WTC11 (cell line): Measurements from ENCODE around the gene SECISBP2L. TPM values are rescaled to one million over a fixed set of nuclear protein-coding genes. Genes with fewer than 3 reads are reported as not detected.

Experiments used
- ATAC-seq: fragments of 200-7000 bp; cut with Tn5 transposase; 2 replicates; pipeline ENCODE4 v1.10.0; 2021; ENCODE audit warnings: mild to moderate bottlenecking, moderate library complexity
- CTCF ChIA-PET: fragments of 300-600 bp; sonication (Branson Sonifier 250); formaldehyde crosslinking; loops from one replicate; lab custom pipeline; 2021; ENCODE audit warnings: antibody characterized with exemption; lab: Charles Lee
- POLR2A ChIA-PET: fragments of 350-600 bp; sonication (Branson Sonifier 250); formaldehyde crosslinking; loops from one replicate; lab custom pipeline; 2021; ENCODE audit warnings: antibody characterized with exemption; lab: Charles Lee
- DNase-seq: peaks from one replicate; pipeline ENCODE4 v3.0.0; 2021; ENCODE audit warnings: low spot score
- H3K27ac Mint-ChIP-seq: 2 replicates; pipeline ENCODE4 v1.8.0; 2021; ENCODE audit warnings: mixed read lengths
- H3K27me3 Mint-ChIP-seq: 2 replicates; pipeline ENCODE4 v1.8.0; 2021; ENCODE audit warnings: low read depth, mild to moderate bottlenecking, moderate library complexity, mixed read lengths
- H3K36me3 Mint-ChIP-seq: 2 replicates; pipeline ENCODE4 v1.8.0; 2021; ENCODE audit warnings: mixed read lengths
- H3K4me1 Mint-ChIP-seq: 2 replicates; pipeline ENCODE4 v1.8.0; 2022; ENCODE audit warnings: mixed read lengths
- H3K4me3 Mint-ChIP-seq: 2 replicates; pipeline ENCODE4 v1.8.0; 2021; ENCODE audit warnings: mild to moderate bottlenecking, moderate library complexity, mixed read lengths
- H3K9me3 Mint-ChIP-seq: 2 replicates; pipeline ENCODE4 v1.8.0; 2021; ENCODE audit warnings: mixed read lengths
- ATF1 ChIP-seq: sonication (generic); formaldehyde crosslinking; IDR thresholded peaks from 2 replicates; pipeline ENCODE4 v1.8.1; 2023; ENCODE audit warnings: mild to moderate bottlenecking, moderate library complexity, missing genetic modification reagents
- ATF6 ChIP-seq: sonication (generic); formaldehyde crosslinking; IDR thresholded peaks from 2 replicates; pipeline ENCODE4 v1.8.1; 2023; ENCODE audit warnings: mild to moderate bottlenecking, missing genetic modification reagents
- CDX4 ChIP-seq: fragments of 250-450 bp; sonication (Bioruptor Pico); IDR thresholded peaks from 2 replicates; pipeline ENCODE4 v1.9.0; 2021; ENCODE audit warnings: moderate library complexity, mild to moderate bottlenecking, inconsistent platforms, borderline replicate concordance
- EMX1 ChIP-seq: fragments of 250-450 bp; sonication (Bioruptor Pico); IDR thresholded peaks from 2 replicates; pipeline ENCODE4 v1.8.0; 2021; ENCODE audit warnings: mild to moderate bottlenecking
- GRHL2 ChIP-seq: fragments of 250-450 bp; sonication (Bioruptor Pico); IDR thresholded peaks from 2 replicates; pipeline ENCODE4 v1.8.0; 2022; ENCODE audit warnings: mild to moderate bottlenecking, moderate library complexity; ENCODE audit not compliant: insufficient replicate concordance, severe bottlenecking
- HMGXB4 ChIP-seq: sonication (generic); formaldehyde crosslinking; IDR thresholded peaks from 2 replicates; pipeline ENCODE4 v1.8.1; 2023; ENCODE audit warnings: mild to moderate bottlenecking, moderate library complexity, missing genetic modification reagents
- KAT7 ChIP-seq: sonication (generic); formaldehyde crosslinking; IDR thresholded peaks from 2 replicates; pipeline ENCODE4 v1.8.1; 2023; ENCODE audit warnings: missing genetic modification reagents, mild to moderate bottlenecking, borderline replicate concordance
- MXD4 ChIP-seq: fragments of 250-450 bp; sonication (Bioruptor Pico); IDR thresholded peaks from 2 replicates; pipeline ENCODE4 v1.8.0; 2021; ENCODE audit warnings: mild to moderate bottlenecking, moderate library complexity, borderline replicate concordance
- NFE2L1 ChIP-seq: sonication (generic); formaldehyde crosslinking; IDR thresholded peaks from 2 replicates; pipeline ENCODE4 v1.8.1; 2023; ENCODE audit warnings: missing genetic modification reagents
- NR2C2 ChIP-seq: sonication (generic); formaldehyde crosslinking; IDR thresholded peaks from 2 replicates; pipeline ENCODE4 v1.8.0; 2022; ENCODE audit warnings: mild to moderate bottlenecking, missing genetic modification reagents
- OVOL2 ChIP-seq: fragments of 250-450 bp; sonication (Bioruptor Pico); IDR thresholded peaks from 2 replicates; pipeline ENCODE4 v1.9.0; 2021; ENCODE audit warnings: mild to moderate bottlenecking, borderline replicate concordance
- PRRX2 ChIP-seq: fragments of 250-450 bp; sonication (Bioruptor Pico); IDR thresholded peaks from 2 replicates; pipeline ENCODE4 v1.8.0; 2021; ENCODE audit warnings: mild to moderate bottlenecking
- RORB ChIP-seq: fragments of 250-450 bp; sonication (Bioruptor Pico); IDR thresholded peaks from 2 replicates; pipeline ENCODE4 v1.9.0; 2021; ENCODE audit warnings: mild to moderate bottlenecking
- SMAD3 ChIP-seq: sonication (generic); formaldehyde crosslinking; IDR thresholded peaks from 2 replicates; pipeline ENCODE4 v1.8.0; 2022; ENCODE audit warnings: missing genetic modification reagents, mild to moderate bottlenecking, borderline replicate concordance
- STAT6 ChIP-seq: sonication (generic); formaldehyde crosslinking; conservative IDR thresholded peaks from 2 replicates; pipeline ENCODE4 v1.8.1; 2023; ENCODE audit warnings: mild to moderate bottlenecking, low read depth, missing genetic modification reagents, moderate library complexity
- TP53 ChIP-seq: sonication (generic); formaldehyde crosslinking; IDR thresholded peaks from 2 replicates; pipeline ENCODE4 v1.8.1; 2023; ENCODE audit warnings: mild to moderate bottlenecking, missing genetic modification reagents
- USF1 ChIP-seq: sonication (generic); formaldehyde crosslinking; IDR thresholded peaks from 2 replicates; pipeline ENCODE4 v1.8.0; 2022; ENCODE audit warnings: mild to moderate bottlenecking, missing genetic modification reagents
- ZBTB43 ChIP-seq: sonication (generic); formaldehyde crosslinking; IDR thresholded peaks from 2 replicates; pipeline ENCODE4 v1.8.1; 2023; ENCODE audit warnings: mild to moderate bottlenecking, missing genetic modification reagents
- ZNF263 ChIP-seq: sonication (generic); formaldehyde crosslinking; IDR thresholded peaks from 2 replicates; pipeline ENCODE4 v1.8.1; 2022; ENCODE audit warnings: low read depth, mild to moderate bottlenecking, moderate library complexity, missing genetic modification reagents
- total RNA-seq: library from RNA; stranded (reverse); gene quantifications from 3 replicates; pipeline ENCODE4 v1.2.3, GENCODE V29; 2021
- TF ChIP-seq, protein P1 (sequence below): sonication (generic); formaldehyde crosslinking; IDR thresholded peaks from 2 replicates; pipeline ENCODE4 v1.8.0; 2022; ENCODE audit warnings: mild to moderate bottlenecking, missing genetic modification reagents
- TF ChIP-seq, protein P2 (sequence below): sonication (generic); formaldehyde crosslinking; IDR thresholded peaks from 2 replicates; pipeline ENCODE4 v1.8.1; 2022; ENCODE audit warnings: mild to moderate bottlenecking, moderate library complexity, missing genetic modification reagents
- TF ChIP-seq, protein P3 (sequence below): fragments of 200-600 bp; IDR thresholded peaks from 2 replicates; pipeline ENCODE4 v1.8.0; 2022; ENCODE audit warnings: antibody characterized with exemption

The SECISBP2L gene
- total RNA-seq, 1 experiment from 2014 or later = 30.4 TPM

DNA sequence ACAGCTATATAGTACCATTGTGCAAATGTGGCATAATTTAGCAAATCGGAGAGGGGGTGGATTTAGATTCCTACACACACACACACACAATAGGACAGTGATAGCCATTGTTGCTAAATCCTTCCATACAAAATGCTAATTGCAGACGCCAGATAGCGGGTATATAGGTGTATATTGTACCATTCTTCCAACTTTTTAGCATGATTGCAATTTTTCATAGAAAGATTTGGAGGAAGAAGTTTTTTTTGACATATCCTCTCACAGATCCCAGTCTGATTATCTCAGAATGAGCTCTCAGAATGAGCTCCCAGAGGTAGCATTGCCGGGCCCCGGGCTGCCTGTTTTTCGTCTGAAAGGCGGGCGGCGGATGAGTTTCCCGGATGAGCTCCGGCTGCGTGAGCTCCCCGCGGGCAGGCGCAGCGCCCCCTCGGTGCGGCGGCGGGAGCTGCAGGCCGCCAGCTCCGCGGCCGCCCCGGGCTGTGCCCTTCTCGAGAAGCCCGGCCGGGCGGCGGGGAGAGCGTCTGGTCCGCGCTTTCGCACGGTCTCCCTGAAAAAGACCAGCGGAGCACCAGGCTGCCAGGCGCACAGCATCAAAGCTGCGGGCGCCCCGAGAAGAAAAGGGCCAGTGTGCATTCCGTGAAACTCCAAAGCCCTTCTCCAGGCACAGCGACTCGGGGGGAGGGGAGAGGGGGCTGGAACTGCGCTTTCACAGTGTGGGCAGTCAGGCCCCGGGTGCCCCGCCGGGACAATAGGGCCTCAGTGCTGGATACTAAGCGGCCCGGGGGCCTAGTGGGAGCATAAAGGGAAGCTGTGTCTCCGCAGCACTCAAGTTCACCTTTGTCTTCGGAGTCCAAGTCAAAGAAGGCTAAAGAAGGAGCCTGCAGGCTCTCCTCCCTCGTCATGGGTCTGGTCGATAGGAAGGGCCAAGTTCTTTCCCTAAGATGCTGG, 70.5 kb downstream of the SECISBP2L start (continued):
- TF ChIP-seq OVOL2 (CRISPR knock-in tag) (no peak), GRHL2 (CRISPR knock-in tag) (no peak), ZNF263 (CRISPR knock-in tag) (no peak), NFE2L1 (no peak), ATF1 (CRISPR knock-in tag) (no peak), CDX4 (no peak), EMX1 (no peak), KAT7 (no peak), NR2C2 (CRISPR knock-in tag) (no peak), PRRX2 (CRISPR knock-in tag) (no peak), SMAD3 (no peak), TP53 (CRISPR knock-in tag) (no peak), RORB (CRISPR knock-in tag) (no peak), ATF6 (CRISPR knock-in tag) (no peak)
- TF ChIP-seq, protein P1, sequence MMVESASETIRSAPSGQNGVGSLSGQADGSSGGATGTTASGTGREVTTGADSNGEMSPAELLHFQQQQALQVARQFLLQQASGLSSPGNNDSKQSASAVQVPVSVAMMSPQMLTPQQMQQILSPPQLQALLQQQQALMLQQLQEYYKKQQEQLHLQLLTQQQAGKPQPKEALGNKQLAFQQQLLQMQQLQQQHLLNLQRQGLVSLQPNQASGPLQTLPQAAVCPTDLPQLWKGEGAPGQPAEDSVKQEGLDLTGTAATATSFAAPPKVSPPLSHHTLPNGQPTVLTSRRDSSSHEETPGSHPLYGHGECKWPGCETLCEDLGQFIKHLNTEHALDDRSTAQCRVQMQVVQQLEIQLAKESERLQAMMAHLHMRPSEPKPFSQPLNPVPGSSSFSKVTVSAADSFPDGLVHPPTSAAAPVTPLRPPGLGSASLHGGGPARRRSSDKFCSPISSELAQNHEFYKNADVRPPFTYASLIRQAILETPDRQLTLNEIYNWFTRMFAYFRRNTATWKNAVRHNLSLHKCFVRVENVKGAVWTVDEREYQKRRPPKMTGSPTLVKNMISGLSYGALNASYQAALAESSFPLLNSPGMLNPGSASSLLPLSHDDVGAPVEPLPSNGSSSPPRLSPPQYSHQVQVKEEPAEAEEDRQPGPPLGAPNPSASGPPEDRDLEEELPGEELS (CRISPR knock-in tag) = no peak
- TF ChIP-seq, protein P2, sequence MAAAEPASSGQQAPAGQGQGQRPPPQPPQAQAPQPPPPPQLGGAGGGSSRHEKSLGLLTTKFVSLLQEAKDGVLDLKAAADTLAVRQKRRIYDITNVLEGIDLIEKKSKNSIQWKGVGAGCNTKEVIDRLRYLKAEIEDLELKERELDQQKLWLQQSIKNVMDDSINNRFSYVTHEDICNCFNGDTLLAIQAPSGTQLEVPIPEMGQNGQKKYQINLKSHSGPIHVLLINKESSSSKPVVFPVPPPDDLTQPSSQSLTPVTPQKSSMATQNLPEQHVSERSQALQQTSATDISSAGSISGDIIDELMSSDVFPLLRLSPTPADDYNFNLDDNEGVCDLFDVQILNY = 0 out of 2 replicates have a peak, but pooled peaks have one; percentile 56
- TF ChIP-seq, protein P3, sequence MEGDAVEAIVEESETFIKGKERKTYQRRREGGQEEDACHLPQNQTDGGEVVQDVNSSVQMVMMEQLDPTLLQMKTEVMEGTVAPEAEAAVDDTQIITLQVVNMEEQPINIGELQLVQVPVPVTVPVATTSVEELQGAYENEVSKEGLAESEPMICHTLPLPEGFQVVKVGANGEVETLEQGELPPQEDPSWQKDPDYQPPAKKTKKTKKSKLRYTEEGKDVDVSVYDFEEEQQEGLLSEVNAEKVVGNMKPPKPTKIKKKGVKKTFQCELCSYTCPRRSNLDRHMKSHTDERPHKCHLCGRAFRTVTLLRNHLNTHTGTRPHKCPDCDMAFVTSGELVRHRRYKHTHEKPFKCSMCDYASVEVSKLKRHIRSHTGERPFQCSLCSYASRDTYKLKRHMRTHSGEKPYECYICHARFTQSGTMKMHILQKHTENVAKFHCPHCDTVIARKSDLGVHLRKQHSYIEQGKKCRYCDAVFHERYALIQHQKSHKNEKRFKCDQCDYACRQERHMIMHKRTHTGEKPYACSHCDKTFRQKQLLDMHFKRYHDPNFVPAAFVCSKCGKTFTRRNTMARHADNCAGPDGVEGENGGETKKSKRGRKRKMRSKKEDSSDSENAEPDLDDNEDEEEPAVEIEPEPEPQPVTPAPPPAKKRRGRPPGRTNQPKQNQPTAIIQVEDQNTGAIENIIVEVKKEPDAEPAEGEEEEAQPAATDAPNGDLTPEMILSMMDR = peak; percentile 96

DNA sequence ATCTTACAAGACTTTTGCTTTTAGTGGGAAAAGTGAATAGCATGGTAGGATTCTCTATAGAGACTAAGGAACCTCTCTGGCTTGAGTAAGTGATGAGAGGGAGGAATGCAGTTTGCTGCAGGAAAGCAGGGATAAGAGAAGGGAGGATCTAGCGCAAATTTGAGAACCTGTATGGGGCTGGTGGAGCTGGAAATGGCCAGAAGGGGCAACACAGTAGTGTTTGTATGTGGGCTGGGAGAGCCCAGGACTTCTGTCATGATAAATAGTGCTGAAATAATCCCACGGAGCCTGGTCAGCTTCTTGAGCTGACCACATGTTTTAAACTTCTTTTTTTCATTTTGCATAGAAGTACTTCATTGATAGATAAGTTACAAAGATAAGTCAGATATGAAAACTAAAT, 71.4 kb downstream of the SECISBP2L start:
- peaks cover 18% of the 10 kb centered on the region for H3K4me1 Mint-ChIP-seq
- CTCF ChIA-PET = interaction anchor here (0.6 to 5.3 kb wide), 31 partner anchors 8 to 618 kb away, joined by 3 to 152 read pairs (median 5); partner anchors contain the start of genes EID1, FGF7, GALK2 and SECISBP2L
- no peak for DNase-seq
- POLR2A ChIA-PET = interaction anchor here (0.5 to 1.5 kb wide), 4 partner anchors 11 to 1945 kb away, joined by 3 to 11 read pairs (median 6); partner anchors contain the start of genes CEP152, EID1 and SHC4
- H3K9me3 Mint-ChIP-seq = no peaks in the 10 kb centered on the region
- peaks cover 4% of the 10 kb centered on the region for H3K27me3 Mint-ChIP-seq
- H3K27ac Mint-ChIP-seq = peak overlapping the region; percentile 23
- peak; percentile 63 for ATAC-seq
- peak overlapping the region; percentile 48 for H3K4me3 Mint-ChIP-seq
- H3K36me3 Mint-ChIP-seq = no peaks in the 10 kb centered on the region
- TF ChIP-seq HMGXB4 (CRISPR knock-in tag) (no peak), ZBTB43 (CRISPR knock-in tag) (no peak), MXD4 (no peak), USF1 (CRISPR knock-in tag) (no peak), STAT6 (CRISPR knock-in tag) (no peak)
